Subcutaneous abdominal adipose tissue (tissue), 5 donors: ENCODE results near the gene PPP1R3A.

Source experiments
- H3K27ac ChIP-seq: one replicate; pipeline ENCODE4 v1.7.0; 2013; ENCODE audit warnings: low read depth, mild to moderate bottlenecking, inconsistent platforms, low read length, moderate library complexity
- H3K27me3 ChIP-seq, 5 donors: one replicate each; pipeline ENCODE4 v1.7.0; 2013; ENCODE audit warnings: low read length in 5 of 5, inconsistent platforms in 1 of 5; ENCODE audit not compliant: control insufficient read depth in 5 of 5, insufficient read depth in 4 of 5
- H3K36me3 ChIP-seq, 5 donors: one replicate each; pipeline ENCODE4 v1.7.0; 2013; ENCODE audit warnings: low read length in 5 of 5; ENCODE audit not compliant: control insufficient read depth in 5 of 5, insufficient read depth in 5 of 5
- H3K4me1 ChIP-seq, 5 donors: one replicate each; pipeline ENCODE4 v1.7.0; 2013; ENCODE audit warnings: low read length in 5 of 5, mild to moderate bottlenecking in 3 of 5, moderate library complexity in 1 of 5; ENCODE audit not compliant: control insufficient read depth in 5 of 5, insufficient read depth in 5 of 5
- H3K4me3 ChIP-seq, 5 donors: one replicate each; pipeline ENCODE4 v1.7.0; 2013; ENCODE audit warnings: low read length in 5 of 5, low read depth in 1 of 5
- H3K9ac ChIP-seq, 5 donors: one replicate each; pipeline ENCODE4 v1.7.0; 2013; ENCODE audit warnings: low read length in 5 of 5, mild to moderate bottlenecking in 4 of 5, moderate library complexity in 3 of 5
- H3K9me3 ChIP-seq, 5 donors: one replicate each; pipeline ENCODE4 v1.7.0; 2013; ENCODE audit warnings: low read length in 5 of 5; ENCODE audit not compliant: control insufficient read depth in 5 of 5
- donor health status: healthy.
- donor health status: healthy.
- donor health status: healthy.
- donor health status: healthy.
- donor health status: healthy.

PPP1R3A gene

GRCh38 chr7:113922049-113922448 is 3.2 kb upstream of the PPP1R3A start:
- no peaks in the 10 kb centered on the region for H3K4me1 ChIP-seq
- H3K9ac ChIP-seq = no peak overlapping the region
- H3K9me3 ChIP-seq = no peaks in the 10 kb centered on the region
- no peaks in the 10 kb centered on the region for H3K36me3 ChIP-seq
- no peaks in the 10 kb centered on the region for H3K27me3 ChIP-seq
- H3K27ac ChIP-seq = no peak overlapping the region
- no peak overlapping the region for H3K4me3 ChIP-seq

- no peaks in the 10 kb centered on the region for H3K4me1 ChIP-seq
- H3K27ac ChIP-seq = no peak overlapping the region
- H3K9ac ChIP-seq = no peak overlapping the region
- no peaks in the 10 kb centered on the region for H3K27me3 ChIP-seq
- no peaks in the 10 kb centered on the region for H3K9me3 ChIP-seq
- H3K4me3 ChIP-seq = no peak overlapping the region
- H3K36me3 ChIP-seq = no peaks in the 10 kb centered on the region
These were observed 2.6 kb upstream of the PPP1R3A start for GRCh38 chr7:113921363-113921762.

GRCh38 chr7:113917840-113918239 is 969 bp downstream of the PPP1R3A start:
- Histone ChIP-seq H3K27me3 (no peaks in the 10 kb centered on the region), H3K9ac (no peak overlapping the region), H3K4me1 (no peaks in the 10 kb centered on the region), H3K9me3 (no peaks in the 10 kb centered on the region), H3K36me3 (no peaks in the 10 kb centered on the region), H3K27ac (no peak overlapping the region), H3K4me3 (no peak overlapping the region)

- Histone ChIP-seq H3K27me3 (no peaks in the 10 kb centered on the region), H3K27ac (no peak overlapping the region), H3K4me3 (no peak overlapping the region), H3K9ac (no peak overlapping the region), H3K4me1 (no peaks in the 10 kb centered on the region), H3K36me3 (no peaks in the 10 kb centered on the region), H3K9me3 (no peaks in the 10 kb centered on the region)
These were observed 2.9 kb downstream of the PPP1R3A start for GRCh38 chr7:113915956-113916355.

- no peak overlapping the region for H3K4me3 ChIP-seq
- no peaks in the 10 kb centered on the region for H3K27me3 ChIP-seq
- no peaks in the 10 kb centered on the region for H3K4me1 ChIP-seq
- no peak overlapping the region for H3K27ac ChIP-seq
- H3K36me3 ChIP-seq = no peaks in the 10 kb centered on the region
- no peak overlapping the region for H3K9ac ChIP-seq
- no peaks in the 10 kb centered on the region for H3K9me3 ChIP-seq
These were observed 5.9 kb downstream of the PPP1R3A start for GRCh38 chr7:113912876-113913275.

GRCh38 chr7:113907617-113908016 is 11.2 kb downstream of the PPP1R3A start:
- Histone ChIP-seq H3K9ac (no peak overlapping the region), H3K9me3 (no peaks in the 10 kb centered on the region), H3K4me3 (no peak overlapping the region), H3K27ac (no peak overlapping the region), H3K36me3 (no peaks in the 10 kb centered on the region), H3K4me1 (no peaks in the 10 kb centered on the region), H3K27me3 (no peaks in the 10 kb centered on the region)

GRCh38 chr7:113904521-113904920 is 14.3 kb downstream of the PPP1R3A start:
- Histone ChIP-seq H3K27ac (no peak overlapping the region), H3K4me3 (no peak overlapping the region), H3K9ac (no peak overlapping the region), H3K9me3 (no peaks in the 10 kb centered on the region), H3K4me1 (no peaks in the 10 kb centered on the region), H3K36me3 (no peaks in the 10 kb centered on the region), H3K27me3 (no peaks in the 10 kb centered on the region)

GRCh38 chr7:113892818-113893217 is 26.0 kb downstream of the PPP1R3A start:
- no peaks in the 10 kb centered on the region for H3K9me3 ChIP-seq
- no peak overlapping the region for H3K27ac ChIP-seq
- no peak overlapping the region for H3K9ac ChIP-seq
- no peaks in the 10 kb centered on the region for H3K36me3 ChIP-seq
- no peaks in the 10 kb centered on the region for H3K4me1 ChIP-seq
- no peaks in the 10 kb centered on the region for H3K27me3 ChIP-seq
- no peak overlapping the region for H3K4me3 ChIP-seq

- Histone ChIP-seq H3K9me3 (no peaks in the 10 kb centered on the region), H3K4me1 (no peaks in the 10 kb centered on the region), H3K36me3 (no peaks in the 10 kb centered on the region), H3K4me3 (no peak overlapping the region), H3K27me3 (no peaks in the 10 kb centered on the region), H3K9ac (no peak overlapping the region), H3K27ac (no peak overlapping the region)
These were observed 27.0 kb downstream of the PPP1R3A start for GRCh38 chr7:113891828-113892227.

GRCh38 chr7:113891031-113891350 is 27.8 kb downstream of the PPP1R3A start:
- no peaks in the 10 kb centered on the region for H3K4me1 ChIP-seq
- no peaks in the 10 kb centered on the region for H3K36me3 ChIP-seq
- H3K27ac ChIP-seq = no peak overlapping the region
- no peak overlapping the region for H3K4me3 ChIP-seq
- H3K27me3 ChIP-seq = no peaks in the 10 kb centered on the region
- no peaks in the 10 kb centered on the region for H3K9me3 ChIP-seq
- H3K9ac ChIP-seq = no peak overlapping the region

GRCh38 chr7:113890331-113891030 is 28.3 kb downstream of the PPP1R3A start:
- no peak overlapping the region for H3K27ac ChIP-seq
- no peaks in the 10 kb centered on the region for H3K4me1 ChIP-seq
- H3K36me3 ChIP-seq = no peaks in the 10 kb centered on the region
- no peaks in the 10 kb centered on the region for H3K27me3 ChIP-seq
- H3K9ac ChIP-seq = no peak overlapping the region
- no peak overlapping the region for H3K4me3 ChIP-seq
- H3K9me3 ChIP-seq = no peaks in the 10 kb centered on the region
